CD14-positive monocyte (primary cell): ENCODE data around the gene NEUROD1. TPM values are rescaled to one million over a fixed set of nuclear protein-coding genes. Genes with fewer than 3 reads are reported as not detected.

Experiments used
- DNase-seq, 3 donors: peaks; one replicate each; pipeline ENCODE4 v3.0.0-alpha.2; 2011 to 2022
- H2AFZ ChIP-seq: 2 replicates; pipeline ENCODE4 v1.6.0; 2012; ENCODE audit warnings: mild to moderate bottlenecking, low read depth, low read length, inconsistent platforms; ENCODE audit not compliant: insufficient read depth, poor library complexity, severe bottlenecking
- H3K27ac ChIP-seq, 2 donors: 1 replicate in 1 of 2; 2 replicates in 1 of 2; pipeline ENCODE4 v1.5.1; 2012 to 2013; ENCODE audit warnings: low read length in 2 of 2, control low read depth in 1 of 2, inconsistent platforms in 1 of 2, low read depth in 1 of 2, mild to moderate bottlenecking in 1 of 2
- H3K27me3 ChIP-seq, 2 donors: one replicate each; pipeline versions ENCODE4 v1.6.0 to v1.6.1; 2011 to 2013; ENCODE audit warnings: low read length in 2 of 2; ENCODE audit not compliant: control insufficient read depth in 2 of 2, insufficient read depth in 2 of 2
- H3K36me3 ChIP-seq, 2 donors: replicated peaks in 1 of 2; 1 replicate in 1 of 2; 2 replicates in 1 of 2; pipeline versions ENCODE4 v1.5.1 to v1.6.1; 2012 to 2013; ENCODE audit warnings: low read length in 2 of 2, control low read depth in 1 of 2, inconsistent platforms in 1 of 2, mild to moderate bottlenecking in 1 of 2; ENCODE audit not compliant: insufficient read depth in 2 of 2, control insufficient read depth in 1 of 2
- H3K4me1 ChIP-seq, 2 donors: 1 replicate in 1 of 2; 2 replicates in 1 of 2; pipeline versions ENCODE4 v1.5.1 to v1.6.1; 2012 to 2013; ENCODE audit warnings: low read length in 2 of 2, control low read depth in 1 of 2, inconsistent platforms in 1 of 2, mild to moderate bottlenecking in 1 of 2, moderate library complexity in 1 of 2; ENCODE audit not compliant: insufficient read depth in 2 of 2, control insufficient read depth in 1 of 2
- H3K4me2 ChIP-seq: replicated peaks from 2 replicates; pipeline ENCODE3; 2012; ENCODE audit warnings: low read length, moderate library complexity, mild to moderate bottlenecking; ENCODE audit not compliant: poor library complexity, severe bottlenecking; ENCODE audit errors: extremely low read depth
- H3K4me3 ChIP-seq, 3 experiments: fragments of 200-600 bp in 1 of 3; sonication (generic) in 1 of 3; replicated peaks in 1 of 3; 1 replicate in 2 of 3; 2 replicates in 1 of 3; pipeline ENCODE4 v1.5.1; 2011 to 2013; ENCODE audit warnings: low read length in 3 of 3, mild to moderate bottlenecking in 3 of 3, control low read depth in 2 of 3, low read depth in 2 of 3, inconsistent platforms in 1 of 3, moderate library complexity in 1 of 3
- H3K79me2 ChIP-seq: 2 replicates; pipeline ENCODE4 v1.6.0; 2012; ENCODE audit warnings: mild to moderate bottlenecking, control low read depth, inconsistent platforms, low read length, moderate library complexity; ENCODE audit not compliant: insufficient read depth
- H3K9ac ChIP-seq: 2 replicates; pipeline ENCODE4 v1.6.0; 2017; ENCODE audit warnings: low read length, mild to moderate bottlenecking; ENCODE audit not compliant: insufficient read depth, poor library complexity, severe bottlenecking
- H3K9me3 ChIP-seq, 2 donors: replicated peaks in 1 of 2; 1 replicate in 1 of 2; 2 replicates in 1 of 2; pipeline versions ENCODE4 v1.5.1 to v1.6.1; 2012 to 2013; ENCODE audit warnings: low read length in 2 of 2, control low read depth in 1 of 2; ENCODE audit not compliant: control insufficient read depth in 1 of 2, insufficient read depth in 1 of 2
- H4K20me1 ChIP-seq: 2 replicates; pipeline ENCODE4 v1.6.0; 2012; ENCODE audit warnings: mild to moderate bottlenecking, low read length, control low read depth, moderate library complexity; ENCODE audit not compliant: insufficient read depth
- H3K27ac Mint-ChIP-seq, 7 donors: one replicate each; pipeline ENCODE4 v1.8.0; 2020; ENCODE audit warnings: mild to moderate bottlenecking in 7 of 7, mixed read lengths in 7 of 7, moderate library complexity in 6 of 7, inconsistent platforms in 2 of 7
- H3K27me3 Mint-ChIP-seq, 3 donors: one replicate each; pipeline ENCODE4 v1.8.0; 2021 to 2022; ENCODE audit warnings: low read depth in 3 of 3, mild to moderate bottlenecking in 3 of 3, mixed read lengths in 3 of 3, moderate library complexity in 3 of 3, inconsistent platforms in 1 of 3
- H3K36me3 Mint-ChIP-seq, 2 donors: one replicate each; pipeline ENCODE4 v1.8.0; 2020; ENCODE audit warnings: mixed read lengths in 2 of 2, inconsistent platforms in 1 of 2, mild to moderate bottlenecking in 1 of 2
- H3K4me1 Mint-ChIP-seq: one replicate; pipeline ENCODE4 v1.8.0; 2020; ENCODE audit warnings: mild to moderate bottlenecking, mixed read lengths
- H3K4me3 Mint-ChIP-seq, 2 donors: one replicate each; pipeline ENCODE4 v1.8.0; 2020; ENCODE audit warnings: mild to moderate bottlenecking in 2 of 2, mixed read lengths in 2 of 2, moderate library complexity in 1 of 2
- H3K9me3 Mint-ChIP-seq, 7 donors: one replicate each; pipeline ENCODE4 v1.8.0; 2020 to 2022; ENCODE audit warnings: mixed read lengths in 7 of 7, mild to moderate bottlenecking in 6 of 7, moderate library complexity in 6 of 7, inconsistent platforms in 2 of 7
- WGBS: methylation state at CpG from one replicate; pipeline ENCODE4 v1.1.5; 2013; ENCODE audit warnings: missing lambda C conversion rate; ENCODE audit not compliant: insufficient coverage; 5-methylcytosine and 5-hydroxymethylcytosine counted together
- intact Hi-C, 2 donors: fragments of 100-400 bp; cut with micrococcal nuclease; formaldehyde crosslinking; loops; one replicate each; pipeline versions ENCODE4 v1.15.0 to v1.15.1; 2023
- polyA plus RNA-seq, 3 donors: library from polyadenylated mRNA; depleted of rRNA in 1 of 3; unstranded in 2 of 3; stranded (reverse) in 1 of 3; fragments of 300-500 nt in 2 of 3; fragments of >200 nt in 1 of 3; fragmentation: Illumina TruSeq in 2 of 3; gene quantifications; 1 replicate in 2 of 3; 2 replicates in 1 of 3; pipeline ENCODE4 v1.2.3, GENCODE V29; 2012 to 2021
- TF ChIP-seq, protein P1 (sequence below): fragments of 200-600 bp; IDR thresholded peaks from one replicate; pipeline ENCODE4 v1.8.0; 2022; ENCODE audit warnings: antibody characterized with exemption, mild to moderate bottlenecking

NEUROD1 gene
- polyA plus RNA-seq, 3 donors, result not detected

DNA sequence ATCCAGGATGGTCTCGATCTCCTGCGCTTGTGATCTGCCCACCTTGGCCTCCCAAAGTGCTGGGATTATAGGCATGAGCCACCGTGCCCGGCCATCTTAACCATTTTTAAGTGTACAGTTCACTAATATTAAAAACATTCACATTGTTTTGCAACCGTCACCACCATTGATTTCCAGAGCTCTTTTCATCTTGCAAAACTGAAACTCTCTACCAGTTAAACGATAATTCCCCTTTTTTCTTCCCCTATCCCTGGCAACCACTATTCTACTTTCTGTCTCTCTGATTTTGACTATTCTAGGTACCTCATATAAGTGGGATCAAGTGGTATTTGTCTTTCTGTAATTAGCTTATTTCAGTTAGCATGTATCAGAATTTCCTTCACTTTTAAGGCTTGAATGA, 16.8 kb upstream of the NEUROD1 start:
- Mint-ChIP-seq H3K4me3 (peak overlapping the region in 1 of 2 donors; percentile 68), H3K9me3 (peaks cover 2 to 11% (median 5%) of the 10 kb centered on the region in 7 donors), H3K27me3 (peaks cover 0 to 8% (median 0%) of the 10 kb centered on the region in 3 donors), H3K36me3 (peaks cover 0 to 4% of the 10 kb centered on the region in 2 donors), H3K4me1 (peaks cover 26% of the 10 kb centered on the region), H3K27ac (peak overlapping the region; percentile 9 to 83 (median 66))
- Histone ChIP-seq H3K9ac (no peak overlapping the region), H3K27ac (peak overlapping the region; percentile 34 to 67), H3K27me3 (no peaks in the 10 kb centered on the region), H3K4me2 (peak overlapping the region; percentile 66), H3K4me3 (peak overlapping the region in 1 of 3 experiments; percentile 59), H4K20me1 (no peaks in the 10 kb centered on the region), H3K4me1 (peaks cover 18 to 24% of the 10 kb centered on the region in 2 donors), H3K36me3 (no peaks in the 10 kb centered on the region), H2AFZ (no peak overlapping the region), H3K79me2 (no peaks in the 10 kb centered on the region), H3K9me3 (peaks cover 0 to 6% of the 10 kb centered on the region in 2 donors)
- peak; percentile 12 to 29 (median 29) for DNase-seq
- TF ChIP-seq, protein P1, sequence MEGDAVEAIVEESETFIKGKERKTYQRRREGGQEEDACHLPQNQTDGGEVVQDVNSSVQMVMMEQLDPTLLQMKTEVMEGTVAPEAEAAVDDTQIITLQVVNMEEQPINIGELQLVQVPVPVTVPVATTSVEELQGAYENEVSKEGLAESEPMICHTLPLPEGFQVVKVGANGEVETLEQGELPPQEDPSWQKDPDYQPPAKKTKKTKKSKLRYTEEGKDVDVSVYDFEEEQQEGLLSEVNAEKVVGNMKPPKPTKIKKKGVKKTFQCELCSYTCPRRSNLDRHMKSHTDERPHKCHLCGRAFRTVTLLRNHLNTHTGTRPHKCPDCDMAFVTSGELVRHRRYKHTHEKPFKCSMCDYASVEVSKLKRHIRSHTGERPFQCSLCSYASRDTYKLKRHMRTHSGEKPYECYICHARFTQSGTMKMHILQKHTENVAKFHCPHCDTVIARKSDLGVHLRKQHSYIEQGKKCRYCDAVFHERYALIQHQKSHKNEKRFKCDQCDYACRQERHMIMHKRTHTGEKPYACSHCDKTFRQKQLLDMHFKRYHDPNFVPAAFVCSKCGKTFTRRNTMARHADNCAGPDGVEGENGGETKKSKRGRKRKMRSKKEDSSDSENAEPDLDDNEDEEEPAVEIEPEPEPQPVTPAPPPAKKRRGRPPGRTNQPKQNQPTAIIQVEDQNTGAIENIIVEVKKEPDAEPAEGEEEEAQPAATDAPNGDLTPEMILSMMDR, result no peak
- intact Hi-C loops, result no loop called here
- WGBS, result 54% methylated on average over 4 of the region's 6 CpGs

- H3K79me2 ChIP-seq, result no peaks in the 10 kb centered on the region
Measured at GRCh38 chr2:181694271-181694670, 14.0 kb upstream of the NEUROD1 start.

More at GRCh38 chr2:181694271-181694670, 14.0 kb upstream of the NEUROD1 start:
- no peak overlapping the region for H3K4me2 ChIP-seq
- TF ChIP-seq, protein P1, result no peak
- peaks cover 0 to 6% of the 10 kb centered on the region in 2 donors for H3K9me3 ChIP-seq
- H3K27ac ChIP-seq, result no peak overlapping the region
- H3K4me1 ChIP-seq, result peaks cover 18 to 24% of the 10 kb centered on the region in 2 donors
- H4K20me1 ChIP-seq, result no peaks in the 10 kb centered on the region
- intact Hi-C loops, result no loop called here
- no peak overlapping the region for H3K4me3 Mint-ChIP-seq
- no peak overlapping the region for H3K9ac ChIP-seq
- peaks cover 2 to 8% (median 4%) of the 10 kb centered on the region in 7 donors for H3K9me3 Mint-ChIP-seq
- H3K27me3 Mint-ChIP-seq, result peaks cover 0 to 6% (median 3%) of the 10 kb centered on the region in 3 donors
- H3K27ac Mint-ChIP-seq, result no peak overlapping the region
- H3K4me3 ChIP-seq, result no peak overlapping the region
- H3K4me1 Mint-ChIP-seq, result peaks cover 23% of the 10 kb centered on the region
- no peak overlapping the region for H2AFZ ChIP-seq
- no peak for DNase-seq
- H3K36me3 Mint-ChIP-seq, result peaks cover 0 to 4% of the 10 kb centered on the region in 2 donors
- H3K36me3 ChIP-seq, result no peaks in the 10 kb centered on the region
- WGBS, result 98% methylated on average over 13 of the region's 17 CpGs
- no peaks in the 10 kb centered on the region for H3K27me3 ChIP-seq
